Subcutaneous adipose tissue (tissue), 4 donors: ENCODE results near the gene MTRF1. TPM values are rescaled to one million over a fixed set of nuclear protein-coding genes. Genes with fewer than 3 reads are reported as not detected.

Source experiments
- total RNA-seq, 4 donors: library from RNA; depleted of rRNA; stranded (reverse); fragments of >200 nt; gene quantifications; one replicate each; pipeline ENCODE4 v1.1.0, GENCODE V29; 2016
- TF ChIP-seq, protein P1 (sequence below): fragments of 450-650 bp; IDR thresholded peaks from one replicate; pipeline ENCODE4 v1.5.1; 2016; ENCODE audit warnings: low read depth, mild to moderate bottlenecking, control low read depth, antibody characterized with exemption, moderate library complexity

The MTRF1 gene
- total RNA-seq, 4 donors from 2014 or later: 10.7 to 13.1 (median 11.6) TPM

GRCh38 chr13:41294914-41295313 is 31.5 kb upstream of the MTRF1 start:
- TF ChIP-seq, protein P1, sequence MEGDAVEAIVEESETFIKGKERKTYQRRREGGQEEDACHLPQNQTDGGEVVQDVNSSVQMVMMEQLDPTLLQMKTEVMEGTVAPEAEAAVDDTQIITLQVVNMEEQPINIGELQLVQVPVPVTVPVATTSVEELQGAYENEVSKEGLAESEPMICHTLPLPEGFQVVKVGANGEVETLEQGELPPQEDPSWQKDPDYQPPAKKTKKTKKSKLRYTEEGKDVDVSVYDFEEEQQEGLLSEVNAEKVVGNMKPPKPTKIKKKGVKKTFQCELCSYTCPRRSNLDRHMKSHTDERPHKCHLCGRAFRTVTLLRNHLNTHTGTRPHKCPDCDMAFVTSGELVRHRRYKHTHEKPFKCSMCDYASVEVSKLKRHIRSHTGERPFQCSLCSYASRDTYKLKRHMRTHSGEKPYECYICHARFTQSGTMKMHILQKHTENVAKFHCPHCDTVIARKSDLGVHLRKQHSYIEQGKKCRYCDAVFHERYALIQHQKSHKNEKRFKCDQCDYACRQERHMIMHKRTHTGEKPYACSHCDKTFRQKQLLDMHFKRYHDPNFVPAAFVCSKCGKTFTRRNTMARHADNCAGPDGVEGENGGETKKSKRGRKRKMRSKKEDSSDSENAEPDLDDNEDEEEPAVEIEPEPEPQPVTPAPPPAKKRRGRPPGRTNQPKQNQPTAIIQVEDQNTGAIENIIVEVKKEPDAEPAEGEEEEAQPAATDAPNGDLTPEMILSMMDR: no peak

GRCh38 chr13:41293272-41293671 is 29.9 kb upstream of the MTRF1 start:
- TF ChIP-seq, protein P1: no peak

GRCh38 chr13:41291246-41291645 is 27.9 kb upstream of the MTRF1 start:
- TF ChIP-seq, protein P1: no peak

GRCh38 chr13:41289463-41289881 is 26.1 kb upstream of the MTRF1 start:
- TF ChIP-seq, protein P1: no peak

DNA sequence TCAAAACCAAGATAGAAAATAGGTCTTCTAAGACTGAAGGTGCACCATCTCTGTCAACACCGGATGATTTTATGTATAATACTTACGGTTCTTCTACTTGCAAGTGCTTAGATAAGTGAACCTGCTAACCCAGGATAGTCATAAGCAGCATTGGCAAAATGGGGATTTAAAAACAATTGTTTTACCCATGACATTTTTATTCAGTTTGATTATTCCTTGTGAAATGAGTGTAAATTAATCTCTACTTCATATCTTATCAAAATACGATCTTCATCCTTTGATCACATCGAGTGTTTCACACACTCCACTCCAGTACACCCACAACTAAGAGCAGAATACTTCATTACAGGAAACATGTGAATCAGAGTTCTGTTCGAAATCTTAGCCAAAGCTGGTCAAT is 23.0 kb upstream of the MTRF1 start:
- TF ChIP-seq, protein P1: no peak

DNA sequence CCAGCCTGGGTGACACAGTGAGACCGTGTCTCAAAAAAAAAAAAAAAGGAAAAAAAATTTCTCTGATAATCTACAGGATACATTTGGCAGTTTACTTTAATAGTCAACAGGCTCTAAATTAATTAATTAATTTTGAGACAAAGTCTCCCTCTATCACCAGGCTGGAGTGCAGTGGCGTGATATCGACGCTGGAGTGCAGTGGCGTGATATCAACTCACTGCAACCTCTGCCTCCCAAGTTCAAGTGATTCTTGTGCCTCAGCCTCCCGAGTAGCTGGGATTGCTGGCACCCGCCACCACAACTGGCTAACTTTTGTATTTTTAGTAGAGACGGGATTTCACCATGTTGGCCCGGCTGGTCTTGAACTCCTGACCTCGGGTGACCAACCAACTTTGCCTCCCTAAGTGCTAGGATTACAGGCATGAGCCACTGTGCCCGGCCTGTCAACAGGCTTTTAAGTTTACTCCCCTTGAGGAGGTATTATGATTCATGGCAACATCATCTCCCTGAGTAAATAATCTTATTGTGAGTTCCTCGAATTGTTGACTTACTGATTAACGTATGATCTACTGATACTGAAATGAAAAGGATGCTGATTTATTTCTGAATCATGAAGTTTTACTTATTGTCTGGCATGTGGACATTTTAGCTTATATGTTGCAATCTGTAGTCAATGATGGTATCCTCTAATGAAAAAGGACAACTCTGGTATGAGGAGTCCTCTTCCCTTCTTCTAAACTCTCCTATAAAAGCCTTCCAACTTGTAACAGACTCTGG is 21.3 kb upstream of the MTRF1 start:
- TF ChIP-seq, protein P1: no peak

DNA sequence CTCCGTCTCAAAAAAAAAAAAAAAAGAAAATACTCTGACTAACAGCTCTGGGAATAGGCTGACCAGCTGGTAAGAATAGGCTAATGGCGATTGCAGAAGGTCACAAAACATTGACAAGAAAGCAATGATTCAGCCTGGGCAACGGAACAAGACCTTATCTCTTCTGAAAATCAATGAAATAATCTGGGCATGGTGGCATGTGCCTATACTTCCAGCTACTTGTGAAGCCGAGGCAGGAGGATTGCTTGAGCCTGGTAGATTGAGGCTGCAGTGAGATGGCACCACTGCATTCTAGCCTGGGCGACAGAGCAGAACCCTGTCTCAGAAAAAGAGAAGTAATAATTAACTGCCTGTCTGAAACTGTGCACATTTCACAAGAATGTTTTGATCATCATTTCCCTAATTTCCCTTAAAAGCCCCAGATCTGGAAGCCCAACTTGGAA is 18.8 kb upstream of the MTRF1 start:
- TF ChIP-seq, protein P1: no peak
